GM18511 (cell line): Measurements from ENCODE around the gene GOLGA6L26.
"Not testable (repeated sequence)": the region's sequence is repeated elsewhere in the genome, so short reads cannot be mapped to it uniquely, and the experiment has no call there.

Source experiments
- ATAC-seq: cut with Tn5 transposase; IDR thresholded peaks from one replicate; pipeline ENCODE4 v1.9.1; 2021; ENCODE audit warnings: mild to moderate bottlenecking, moderate library complexity; ENCODE audit not compliant: unreplicated experiment

Gene GOLGA6L26

DNA sequence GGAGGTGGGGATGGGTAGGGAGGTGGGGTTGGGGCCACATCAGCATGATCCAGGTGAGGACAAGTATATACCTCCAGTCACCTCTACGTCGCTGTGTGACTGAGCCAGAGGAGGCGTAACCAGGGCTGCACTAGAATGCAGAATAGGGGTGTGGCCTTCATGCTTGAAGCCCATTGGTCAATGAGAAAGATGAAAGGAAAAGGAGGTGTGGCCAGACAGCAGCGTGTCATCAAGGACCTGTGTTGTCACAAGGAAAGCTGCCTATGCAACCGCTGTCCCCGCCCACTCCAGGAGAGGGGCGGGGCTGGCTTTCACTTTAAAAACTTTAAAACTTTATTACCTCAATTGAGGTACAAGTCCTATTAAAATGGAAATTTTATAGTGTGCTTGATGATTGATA, at the start of gene GOLGA6L26:
Gene GOLGA6L26 (minus strand): TSS at position 101 of the 400 bp plus-strand sequence. CDS start 61 bp downstream, at position 40.
- ATAC-seq = not testable (repeated sequence)

- ATAC-seq = not testable (repeated sequence)
Measured at GRCh38 chr15:23381192-23381591, 47.2 kb upstream of the GOLGA6L26 start.

GRCh38 chr15:23380700-23381099, 46.7 kb upstream of the GOLGA6L26 start:
- ATAC-seq = not testable (repeated sequence)

GRCh38 chr15:23378946-23379345, 45.0 kb upstream of the GOLGA6L26 start:
- ATAC-seq = not testable (repeated sequence)

DNA sequence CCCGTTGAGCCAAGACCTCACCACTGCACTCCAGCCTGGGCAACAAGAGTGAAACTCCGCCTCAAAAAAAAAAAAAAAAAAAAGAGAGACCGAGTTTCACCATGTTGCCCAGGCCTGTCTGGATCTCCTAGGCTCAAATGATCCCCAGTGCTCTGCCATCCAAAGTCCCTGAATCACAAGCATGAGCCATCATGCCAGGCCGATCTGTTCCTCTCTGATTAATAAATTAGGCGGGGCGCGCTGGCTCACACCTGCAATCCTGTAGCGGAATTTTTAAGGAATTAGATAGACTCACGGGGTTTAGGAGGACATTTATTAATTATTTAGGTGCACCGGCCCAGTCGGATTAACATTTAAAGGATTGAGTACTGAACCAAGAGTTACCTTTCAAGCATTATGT, 40.2 kb upstream of the GOLGA6L26 start:
- ATAC-seq = not testable (repeated sequence)

DNA sequence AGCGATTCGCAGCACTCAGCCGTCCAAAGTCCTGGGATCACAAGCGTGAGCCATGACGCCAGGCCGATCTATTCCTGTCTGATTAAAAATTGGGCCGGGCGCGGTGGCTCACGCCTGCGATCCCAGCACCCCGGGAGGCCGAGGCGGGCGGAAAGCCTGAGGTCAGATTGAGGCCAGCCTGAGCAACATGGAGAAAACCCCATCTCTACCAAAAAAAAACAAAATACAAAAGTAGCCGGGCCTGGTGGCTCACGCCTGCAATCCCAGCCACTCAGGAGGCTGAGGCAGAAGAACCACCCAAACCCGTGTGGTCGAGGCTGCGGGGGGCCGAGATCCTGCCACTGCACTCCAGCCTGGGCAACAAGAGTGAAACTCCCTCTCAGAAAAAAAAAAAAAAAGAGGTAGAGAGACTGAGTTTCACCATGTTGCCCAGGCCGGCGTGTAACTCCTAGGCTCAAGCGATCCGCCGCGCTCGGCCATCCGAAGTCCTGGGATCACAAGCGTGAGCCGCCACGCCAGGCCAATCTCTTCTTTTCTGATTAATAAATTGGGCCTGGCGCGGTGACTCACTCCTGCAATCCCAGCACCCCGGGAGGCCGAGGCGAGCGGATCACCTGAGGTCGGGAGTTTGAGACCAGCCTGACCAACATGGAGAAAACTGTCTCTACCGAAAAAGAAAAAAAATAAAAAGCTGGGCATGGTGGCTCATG, 39.0 kb upstream of the GOLGA6L26 start:
- not testable (repeated sequence) for ATAC-seq

DNA sequence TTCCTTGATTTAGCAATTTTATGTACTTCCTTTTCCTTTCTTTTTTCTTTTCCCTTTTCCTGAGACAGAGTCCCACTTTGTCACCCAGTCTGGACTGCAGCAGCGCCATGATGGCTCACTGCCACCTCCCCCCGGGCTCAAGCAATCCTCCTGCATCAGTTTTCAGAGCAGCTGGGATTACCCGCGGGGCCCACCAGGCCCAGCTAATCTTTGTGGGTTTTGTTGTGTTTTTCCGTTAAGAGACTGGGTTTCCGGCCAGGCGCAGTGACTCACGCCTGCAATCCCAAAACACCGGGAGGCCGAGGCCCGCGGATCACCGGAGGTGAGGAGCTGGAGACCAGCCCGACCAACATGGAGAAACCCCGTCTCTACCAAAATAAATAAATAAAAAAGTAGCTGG, 38.3 kb upstream of the GOLGA6L26 start:
- no peak for ATAC-seq

- ATAC-seq = not testable (repeated sequence)
Measured at GRCh38 chr15:23371868-23372267, 37.9 kb upstream of the GOLGA6L26 start.

GRCh38 chr15:23371134-23371533, 37.1 kb upstream of the GOLGA6L26 start:
- ATAC-seq = not testable (repeated sequence)

DNA sequence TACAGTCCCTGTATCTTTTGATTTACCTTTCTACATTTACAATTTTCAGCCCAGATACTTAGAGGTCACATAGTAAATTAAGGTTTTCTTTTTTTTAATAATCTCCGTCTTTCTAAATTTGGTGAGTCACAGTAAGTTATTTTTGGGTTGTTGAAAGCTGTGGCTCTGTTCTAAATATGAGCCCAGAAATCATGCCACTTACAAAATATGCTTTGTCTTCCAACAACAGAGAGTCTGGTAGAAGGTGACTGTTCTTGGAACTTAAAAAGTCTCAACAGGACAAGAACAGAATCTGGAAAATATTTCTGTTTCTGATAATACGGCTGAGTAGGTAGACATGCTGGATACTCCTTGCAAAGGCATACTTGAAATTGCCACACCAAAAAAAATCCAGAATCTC, 36.6 kb upstream of the GOLGA6L26 start:
- ATAC-seq = no peak

GRCh38 chr15:23364261-23364660, 30.3 kb upstream of the GOLGA6L26 start:
- not testable (repeated sequence) for ATAC-seq

DNA sequence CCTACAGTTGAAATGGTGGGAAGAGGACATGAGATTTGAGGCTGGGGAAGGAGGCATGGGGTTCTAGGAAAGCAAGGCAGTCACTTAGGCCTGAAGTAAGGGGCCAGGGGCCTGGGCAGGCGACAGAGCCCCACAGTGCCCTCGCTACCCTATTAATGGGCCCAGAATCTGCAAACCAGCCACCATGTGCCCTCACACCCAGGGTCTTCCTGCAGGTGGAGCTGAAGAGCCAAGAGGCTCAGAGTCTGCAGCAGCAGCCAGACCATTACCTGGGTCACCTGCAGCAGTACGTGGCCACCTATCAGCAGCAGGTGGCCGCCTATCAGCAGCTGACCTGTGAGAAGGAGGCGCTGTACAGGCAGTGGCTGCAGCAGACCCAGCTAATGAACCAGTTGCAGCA, 28.6 kb upstream of the GOLGA6L26 start:
- not testable (repeated sequence) for ATAC-seq

DNA sequence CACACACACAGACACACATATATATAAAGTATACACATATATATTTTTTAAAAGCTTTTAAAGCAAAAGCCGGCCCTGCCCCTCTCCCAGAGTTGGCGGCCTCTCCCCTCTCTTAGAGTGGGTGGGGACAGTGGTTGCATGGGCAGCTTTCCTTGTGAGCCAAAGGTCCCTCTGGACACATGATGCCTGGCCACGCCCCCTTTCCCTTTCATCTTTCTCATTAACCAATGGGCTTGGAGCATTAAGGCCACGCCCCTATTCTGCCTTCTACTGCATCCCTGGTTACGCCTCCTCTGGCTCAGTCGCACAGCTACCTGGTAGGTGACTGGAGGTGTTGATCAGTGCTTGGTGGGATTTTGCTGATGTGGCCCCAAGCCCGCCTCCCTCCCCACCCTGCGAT, 20.5 kb upstream of the GOLGA6L26 start, which contains the start of gene GOLGA8S:
Gene GOLGA8S (plus strand): TSS at position 301 of the 400 bp plus-strand sequence. CDS start 62 bp downstream, at position 363.
- not testable (repeated sequence) for ATAC-seq

DNA sequence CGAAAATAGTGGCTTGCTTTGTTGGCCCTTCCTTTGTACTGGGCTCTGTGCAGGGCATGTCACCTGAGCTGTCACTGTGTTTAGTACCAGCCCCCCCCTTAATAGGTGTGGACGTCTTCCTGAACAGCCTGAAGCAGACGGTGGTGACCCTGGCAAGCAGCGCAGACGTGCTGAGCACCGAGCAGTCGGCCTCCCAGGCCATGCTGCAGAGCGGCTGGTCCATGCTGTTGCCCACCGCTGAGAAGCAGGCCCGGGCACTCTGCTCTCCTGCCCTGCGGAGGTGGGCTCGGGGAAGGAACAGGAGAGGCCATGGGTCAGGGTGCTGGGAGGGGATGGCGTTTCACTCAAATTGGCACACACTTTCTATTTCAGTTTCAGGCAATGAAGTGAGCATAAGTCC, 22.8 kb downstream of the GOLGA6L26 start:
- not testable (repeated sequence) for ATAC-seq

GRCh38 chr15:23305921-23306320, 28.1 kb downstream of the GOLGA6L26 start:
- not testable (repeated sequence) for ATAC-seq

- not testable (repeated sequence) for ATAC-seq
Measured at GRCh38 chr15:23304805-23305204, 29.2 kb downstream of the GOLGA6L26 start.

GRCh38 chr15:23304267-23304666, 29.7 kb downstream of the GOLGA6L26 start:
- ATAC-seq = not testable (repeated sequence)

- not testable (repeated sequence) for ATAC-seq
Measured at GRCh38 chr15:23303654-23304053, 30.3 kb downstream of the GOLGA6L26 start.

DNA sequence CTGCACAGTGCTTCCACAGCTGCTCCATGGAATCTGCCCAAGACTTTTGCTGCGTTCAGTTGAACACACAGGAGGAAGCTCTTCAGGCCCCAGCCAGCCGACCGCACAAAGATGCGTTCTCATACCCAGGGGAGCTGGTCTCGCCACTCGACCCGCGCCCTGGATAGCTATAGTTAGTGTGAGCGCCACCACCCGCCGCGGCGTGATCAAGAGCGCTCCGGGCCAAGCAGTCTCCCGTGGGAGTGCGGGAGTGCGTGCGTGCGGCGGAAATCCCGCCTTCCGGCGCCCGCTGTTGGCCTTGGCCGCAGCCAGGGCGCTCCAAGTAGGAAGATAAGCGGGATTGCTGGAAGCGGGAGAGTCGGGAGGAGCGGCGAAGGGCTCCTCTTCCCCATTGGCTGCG, 30.8 kb downstream of the GOLGA6L26 start:
- not testable (repeated sequence) for ATAC-seq
